Measurements from ENCODE around the gene DACH2. TPM values are rescaled to one million over a fixed set of nuclear protein-coding genes. Genes with fewer than 3 reads are reported as not detected.

DACH2 gene
- total RNA-seq, 2 experiments from 2014 or later, result not detected

GRCh38 chrX:86579777-86580176 lies 431.5 kb downstream of the DACH2 start:
- ATAC-seq (ENCODE audit: poor library complexity), result no peak
- DNase-seq, result no peak
- Mint-ChIP-seq H3K36me3 (ENCODE audit: low read depth) (no peaks in the 10 kb centered on the region), H3K27me3 (no peaks in the 10 kb centered on the region), H3K4me1 (ENCODE audit: low read depth) (no peaks in the 10 kb centered on the region), H3K4me3 (no peak overlapping the region), H3K27ac (no peak overlapping the region), H3K9me3 (no peaks in the 10 kb centered on the region)
- no peak overlapping the region for H3K4me3 ChIP-seq (ENCODE audit: low read length)
- TF ChIP-seq, protein P1, sequence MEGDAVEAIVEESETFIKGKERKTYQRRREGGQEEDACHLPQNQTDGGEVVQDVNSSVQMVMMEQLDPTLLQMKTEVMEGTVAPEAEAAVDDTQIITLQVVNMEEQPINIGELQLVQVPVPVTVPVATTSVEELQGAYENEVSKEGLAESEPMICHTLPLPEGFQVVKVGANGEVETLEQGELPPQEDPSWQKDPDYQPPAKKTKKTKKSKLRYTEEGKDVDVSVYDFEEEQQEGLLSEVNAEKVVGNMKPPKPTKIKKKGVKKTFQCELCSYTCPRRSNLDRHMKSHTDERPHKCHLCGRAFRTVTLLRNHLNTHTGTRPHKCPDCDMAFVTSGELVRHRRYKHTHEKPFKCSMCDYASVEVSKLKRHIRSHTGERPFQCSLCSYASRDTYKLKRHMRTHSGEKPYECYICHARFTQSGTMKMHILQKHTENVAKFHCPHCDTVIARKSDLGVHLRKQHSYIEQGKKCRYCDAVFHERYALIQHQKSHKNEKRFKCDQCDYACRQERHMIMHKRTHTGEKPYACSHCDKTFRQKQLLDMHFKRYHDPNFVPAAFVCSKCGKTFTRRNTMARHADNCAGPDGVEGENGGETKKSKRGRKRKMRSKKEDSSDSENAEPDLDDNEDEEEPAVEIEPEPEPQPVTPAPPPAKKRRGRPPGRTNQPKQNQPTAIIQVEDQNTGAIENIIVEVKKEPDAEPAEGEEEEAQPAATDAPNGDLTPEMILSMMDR (IDR thresholded peaks at IDR 0.05), result no peak
- H3K27ac ChIP-seq (ENCODE audit: low read depth in 1 of 2, low read length in 2 of 2), result no peak overlapping the region
- H3K9me3 ChIP-seq (ENCODE audit: control insufficient read depth in 1 of 2, insufficient read depth in 1 of 2, low read length in 2 of 2), result peaks cover 0 to 3% of the 10 kb centered on the region in 2 experiments
- H3K4me1 ChIP-seq (ENCODE audit: insufficient read depth, low read length), result no peaks in the 10 kb centered on the region
- H3K36me3 ChIP-seq (ENCODE audit: insufficient read depth, low read length), result no peaks in the 10 kb centered on the region
- no peaks in the 10 kb centered on the region for H3K27me3 ChIP-seq (ENCODE audit: control insufficient read depth in 1 of 2, insufficient read depth in 2 of 2, low read length in 2 of 2)
- ChIA-PET POLR2A (no interaction called here), CTCF (no interaction called here)
- intact Hi-C loops (cut with DNase I, micrococcal nuclease), result no loop called here

DNA sequence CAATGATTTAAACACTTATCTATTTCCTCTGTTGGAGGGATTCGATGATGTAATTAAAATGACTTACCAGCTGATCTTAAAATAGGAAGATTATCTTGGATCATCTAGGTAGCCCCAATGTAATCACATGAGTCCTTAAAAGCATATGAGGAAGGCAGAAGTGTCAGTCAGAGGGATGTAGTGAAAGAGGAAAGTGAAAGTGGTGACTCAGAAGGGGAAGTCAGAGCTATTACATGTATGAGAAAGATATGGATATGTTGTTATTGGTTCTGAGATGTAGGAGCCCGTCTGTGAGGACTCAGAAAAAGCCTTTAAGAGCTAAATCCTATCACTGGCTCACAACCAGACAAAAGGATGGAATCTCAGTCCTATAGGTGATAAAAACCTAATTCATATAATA lies 456.4 kb downstream of the DACH2 start:
- Mint-ChIP-seq H3K27me3 (no peaks in the 10 kb centered on the region), H3K4me1 (ENCODE audit: low read depth) (no peaks in the 10 kb centered on the region), H3K9me3 (peaks cover 2% of the 10 kb centered on the region), H3K4me3 (no peak overlapping the region), H3K36me3 (ENCODE audit: low read depth) (no peaks in the 10 kb centered on the region), H3K27ac (no peak overlapping the region)
- Histone ChIP-seq H3K4me3 (ENCODE audit: low read length) (no peak overlapping the region), H3K27ac (ENCODE audit: low read depth in 1 of 2, low read length in 2 of 2) (no peak overlapping the region), H3K27me3 (ENCODE audit: control insufficient read depth in 1 of 2, insufficient read depth in 2 of 2, low read length in 2 of 2) (no peaks in the 10 kb centered on the region), H3K4me1 (ENCODE audit: insufficient read depth, low read length) (no peaks in the 10 kb centered on the region), H3K9me3 (ENCODE audit: control insufficient read depth in 1 of 2, insufficient read depth in 1 of 2, low read length in 2 of 2) (no peaks in the 10 kb centered on the region), H3K36me3 (ENCODE audit: insufficient read depth, low read length) (no peaks in the 10 kb centered on the region)
- POLR2A ChIA-PET, result no interaction called here
- DNase-seq, result no peak
- CTCF ChIA-PET, result no interaction called here
- intact Hi-C loops (cut with DNase I, micrococcal nuclease), result no loop called here
- ATAC-seq (ENCODE audit: poor library complexity), result no peak
- TF ChIP-seq, protein P1 (IDR thresholded peaks at IDR 0.05), result no peak

GRCh38 chrX:86696951-86697350 lies 548.7 kb downstream of the DACH2 start:
- Mint-ChIP-seq H3K27me3 (no peaks in the 10 kb centered on the region), H3K36me3 (ENCODE audit: low read depth) (no peaks in the 10 kb centered on the region), H3K9me3 (peaks cover 2% of the 10 kb centered on the region), H3K27ac (no peak overlapping the region), H3K4me1 (ENCODE audit: low read depth) (no peaks in the 10 kb centered on the region), H3K4me3 (no peak overlapping the region)
- Histone ChIP-seq H3K4me1 (ENCODE audit: insufficient read depth, low read length) (no peaks in the 10 kb centered on the region), H3K36me3 (ENCODE audit: insufficient read depth, low read length) (no peaks in the 10 kb centered on the region), H3K9me3 (ENCODE audit: control insufficient read depth in 1 of 2, insufficient read depth in 1 of 2, low read length in 2 of 2) (no peaks in the 10 kb centered on the region), H3K4me3 (ENCODE audit: low read length) (no peak overlapping the region), H3K27ac (ENCODE audit: low read depth in 1 of 2, low read length in 2 of 2) (no peak overlapping the region), H3K27me3 (ENCODE audit: control insufficient read depth in 1 of 2, insufficient read depth in 2 of 2, low read length in 2 of 2) (no peaks in the 10 kb centered on the region)
- intact Hi-C loops (cut with DNase I, micrococcal nuclease), result no loop called here
- TF ChIP-seq, protein P1 (IDR thresholded peaks at IDR 0.05), result no peak
- no peak for DNase-seq
- POLR2A ChIA-PET, result no interaction called here
- no peak for ATAC-seq (ENCODE audit: poor library complexity)
- CTCF ChIA-PET, result interaction anchor here (1.0 kb wide), 1 partner anchor 12 kb away, joined by 3 read pairs; no protein-coding TSS in a partner anchor
